Measurements from ENCODE around the gene PDILT. TPM values are rescaled to one million over a fixed set of nuclear protein-coding genes. Genes with fewer than 3 reads are reported as not detected.

Gene PDILT
- total RNA-seq, 4 donors from 2014 or later: not detected

- ATAC-seq (no peak), DNase-seq (no peak)
- in situ Hi-C loops (cut with MboI; ENCODE audit: low sequenced_read_pairs in 4 of 4): no loop called here
- Histone ChIP-seq H3K4me1 (no peaks in the 10 kb centered on the region), H3K9me3 (no peaks in the 10 kb centered on the region), H3K27ac (no peak overlapping the region), H3K4me3 (no peak overlapping the region), H3K27me3 (no peaks in the 10 kb centered on the region), H3K36me3 (no peaks in the 10 kb centered on the region)
- intact Hi-C loops (cut with DNase I; ENCODE audit: low total_unique reads): no loop called here
- no peak for TF ChIP-seq POLR2A (IDR thresholded peaks at IDR 0.05)
- no peak for TF ChIP-seq CTCF (IDR thresholded peaks at IDR 0.05 in 4 of 5, conservative IDR thresholded peaks at IDR 0.05 in 1 of 5)
These were observed 1.9 kb downstream of the PDILT start for GRCh38 chr16:20402651-20403050.

GRCh38 chr16:20401475-20402016 is 3.0 kb downstream of the PDILT start:
- H3K4me1 ChIP-seq: no peaks in the 10 kb centered on the region
- DNase-seq (no peak), ATAC-seq (no peak)
- no peaks in the 10 kb centered on the region for H3K36me3 ChIP-seq
- H3K4me3 ChIP-seq: no peak overlapping the region
- in situ Hi-C loops (cut with MboI; ENCODE audit: low sequenced_read_pairs in 4 of 4) (no loop called here), intact Hi-C loops (cut with DNase I; ENCODE audit: low total_unique reads) (no loop called here)
- no peaks in the 10 kb centered on the region for H3K9me3 ChIP-seq
- no peak overlapping the region for H3K27ac ChIP-seq
- TF ChIP-seq CTCF (IDR thresholded peaks at IDR 0.05 in 4 of 5, conservative IDR thresholded peaks at IDR 0.05 in 1 of 5): no peak
- no peak for TF ChIP-seq POLR2A (IDR thresholded peaks at IDR 0.05)
- H3K27me3 ChIP-seq: no peaks in the 10 kb centered on the region

GRCh38 chr16:20401066-20401465 is 3.5 kb downstream of the PDILT start:
- Histone ChIP-seq H3K4me3 (no peak overlapping the region), H3K36me3 (no peaks in the 10 kb centered on the region), H3K27me3 (no peaks in the 10 kb centered on the region), H3K4me1 (no peaks in the 10 kb centered on the region), H3K9me3 (no peaks in the 10 kb centered on the region), H3K27ac (no peak overlapping the region)
- intact Hi-C loops (cut with DNase I; ENCODE audit: low total_unique reads): no loop called here
- DNase-seq (no peak), ATAC-seq (no peak)
- TF ChIP-seq POLR2A (IDR thresholded peaks at IDR 0.05): no peak
- TF ChIP-seq CTCF (IDR thresholded peaks at IDR 0.05 in 4 of 5, conservative IDR thresholded peaks at IDR 0.05 in 1 of 5): no peak
- in situ Hi-C loops (cut with MboI; ENCODE audit: low sequenced_read_pairs in 4 of 4): no loop called here

- intact Hi-C loops (cut with DNase I; ENCODE audit: low total_unique reads): no loop called here
- H3K9me3 ChIP-seq: no peaks in the 10 kb centered on the region
- no peaks in the 10 kb centered on the region for H3K4me1 ChIP-seq
- H3K36me3 ChIP-seq: no peaks in the 10 kb centered on the region
- ATAC-seq (no peak), DNase-seq (no peak)
- H3K4me3 ChIP-seq: no peak overlapping the region
- no peak overlapping the region for H3K27ac ChIP-seq
- no peak for TF ChIP-seq POLR2A (IDR thresholded peaks at IDR 0.05)
- no peak for TF ChIP-seq CTCF (IDR thresholded peaks at IDR 0.05 in 4 of 5, conservative IDR thresholded peaks at IDR 0.05 in 1 of 5)
- in situ Hi-C loops (cut with MboI; ENCODE audit: low sequenced_read_pairs in 4 of 4): loop anchor here in 3 of 4 donors (25.0 kb wide), 1 partner anchor 487 kb away; no protein-coding TSS in a partner anchor
- no peaks in the 10 kb centered on the region for H3K27me3 ChIP-seq
These were observed 5.4 kb downstream of the PDILT start for GRCh38 chr16:20399185-20399584.

- Histone ChIP-seq H3K36me3 (no peaks in the 10 kb centered on the region), H3K27ac (no peak overlapping the region), H3K27me3 (no peaks in the 10 kb centered on the region), H3K9me3 (no peaks in the 10 kb centered on the region), H3K4me3 (no peak overlapping the region), H3K4me1 (no peaks in the 10 kb centered on the region)
- no peak for TF ChIP-seq POLR2A (IDR thresholded peaks at IDR 0.05)
- in situ Hi-C loops (cut with MboI; ENCODE audit: low sequenced_read_pairs in 4 of 4) (loop anchor here in 3 of 4 donors (25.0 kb wide), 1 partner anchor 486 kb away; no protein-coding TSS in a partner anchor), intact Hi-C loops (cut with DNase I; ENCODE audit: low total_unique reads) (no loop called here)
- ATAC-seq (no peak), DNase-seq (no peak)
These were observed 5.9 kb downstream of the PDILT start for GRCh38 chr16:20398603-20399002.

Data from gastrocnemius medialis (tissue), 4 donors.